ENCODE measurements around the gene TPM1. TPM values are rescaled to one million over a fixed set of nuclear protein-coding genes. Genes with fewer than 3 reads are reported as not detected.
A peak's percentile ranks its signal among the peaks of the same experiment; 100 is the strongest.

Gene TPM1
- total RNA-seq, 4 donors from 2014 or later: 5,599 to 7,718 (median 6,496) TPM

DNA sequence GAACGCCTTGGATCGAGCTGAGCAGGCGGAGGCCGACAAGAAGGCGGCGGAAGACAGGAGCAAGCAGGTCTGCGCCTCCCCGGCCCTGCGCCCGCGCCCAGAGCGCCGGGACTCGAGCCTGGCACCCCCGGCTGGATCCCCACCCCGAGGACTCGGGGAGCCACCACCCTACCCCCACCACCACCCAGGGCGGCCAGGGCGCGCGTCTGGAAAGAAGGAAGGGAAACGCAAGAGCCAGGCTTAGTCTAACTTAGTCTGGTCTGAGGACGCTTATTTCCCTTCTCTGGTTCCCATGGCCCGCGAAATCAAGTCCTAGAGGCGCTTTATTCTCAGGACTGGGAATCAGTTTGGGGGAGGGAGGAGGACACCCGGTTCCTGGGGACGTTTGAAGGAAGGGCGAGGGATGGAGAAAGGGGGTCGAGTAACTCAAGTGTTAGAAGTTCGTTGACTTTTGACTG, 359 bp downstream of the TPM1 start:
- H3K27me3 ChIP-seq: peaks cover 0 to 10% (median 4%) of the 10 kb centered on the region in 4 donors
- intact Hi-C loops (cut with DNase I): loop anchor here (2.0 to 10.0 kb wide), 3 partner anchors 142 to 258 kb away; no protein-coding TSS in a partner anchor
- TF ChIP-seq POLR2A (IDR thresholded peaks at IDR 0.05; ENCODE audit: low read depth) (no peak), EP300 (IDR thresholded peaks at IDR 0.05) (no peak), POLR2AphosphoS5 (IDR thresholded peaks at IDR 0.05) (no peak)
- TF ChIP-seq, protein P1, sequence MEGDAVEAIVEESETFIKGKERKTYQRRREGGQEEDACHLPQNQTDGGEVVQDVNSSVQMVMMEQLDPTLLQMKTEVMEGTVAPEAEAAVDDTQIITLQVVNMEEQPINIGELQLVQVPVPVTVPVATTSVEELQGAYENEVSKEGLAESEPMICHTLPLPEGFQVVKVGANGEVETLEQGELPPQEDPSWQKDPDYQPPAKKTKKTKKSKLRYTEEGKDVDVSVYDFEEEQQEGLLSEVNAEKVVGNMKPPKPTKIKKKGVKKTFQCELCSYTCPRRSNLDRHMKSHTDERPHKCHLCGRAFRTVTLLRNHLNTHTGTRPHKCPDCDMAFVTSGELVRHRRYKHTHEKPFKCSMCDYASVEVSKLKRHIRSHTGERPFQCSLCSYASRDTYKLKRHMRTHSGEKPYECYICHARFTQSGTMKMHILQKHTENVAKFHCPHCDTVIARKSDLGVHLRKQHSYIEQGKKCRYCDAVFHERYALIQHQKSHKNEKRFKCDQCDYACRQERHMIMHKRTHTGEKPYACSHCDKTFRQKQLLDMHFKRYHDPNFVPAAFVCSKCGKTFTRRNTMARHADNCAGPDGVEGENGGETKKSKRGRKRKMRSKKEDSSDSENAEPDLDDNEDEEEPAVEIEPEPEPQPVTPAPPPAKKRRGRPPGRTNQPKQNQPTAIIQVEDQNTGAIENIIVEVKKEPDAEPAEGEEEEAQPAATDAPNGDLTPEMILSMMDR (IDR thresholded peaks at IDR 0.05): no peak

DNA sequence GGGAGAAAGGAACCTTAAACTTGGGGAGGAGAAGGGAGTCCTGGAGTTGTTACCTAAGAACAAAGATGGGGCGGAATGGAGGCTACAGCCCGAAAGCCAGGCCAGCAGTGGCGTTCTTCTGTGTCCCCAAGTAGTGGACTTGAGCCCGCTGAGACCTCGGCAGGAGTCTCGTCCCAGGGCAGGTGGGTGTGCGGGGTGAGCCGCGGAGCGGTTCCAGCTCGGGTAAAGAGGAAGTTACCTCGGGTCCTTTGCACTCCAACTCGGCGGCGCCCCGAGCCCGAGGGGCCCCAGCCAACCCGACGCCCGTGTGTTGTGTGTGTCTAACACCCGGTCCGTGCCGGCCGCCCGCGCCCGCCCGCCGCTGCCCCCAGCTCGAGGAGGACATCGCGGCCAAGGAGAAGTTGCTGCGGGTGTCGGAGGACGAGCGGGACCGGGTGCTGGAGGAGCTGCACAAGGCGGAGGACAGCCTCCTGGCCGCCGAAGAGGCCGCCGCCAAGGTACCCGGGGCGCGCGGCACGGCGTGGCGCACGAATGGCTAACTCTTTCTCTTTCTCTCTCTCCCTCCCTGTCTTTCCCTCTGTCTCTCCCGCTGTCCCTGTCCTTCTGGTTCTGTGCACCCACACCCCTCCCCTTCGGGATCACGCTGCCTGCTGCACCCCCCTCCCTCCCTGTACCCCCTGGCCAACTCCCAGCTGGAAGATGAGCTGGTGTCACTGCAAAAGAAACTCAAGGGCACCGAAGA, 959 bp downstream of the TPM1 start:
- intact Hi-C loops (cut with DNase I): loop anchor here (2.0 to 10.0 kb wide), 3 partner anchors 143 to 259 kb away; no protein-coding TSS in a partner anchor

More for the DNA sequence above, 359 bp downstream of the TPM1 start:
- H3K9me3 ChIP-seq: no peaks in the 10 kb centered on the region
- peak overlapping the region; percentile 70 to 91 (median 82) for H3K4me3 ChIP-seq
- peaks cover 5 to 45% (median 27%) of the 10 kb centered on the region in 4 donors for H3K4me1 ChIP-seq
- no peak for DNase-seq (ENCODE audit: extremely low spot score)
- 0% methylated on average over 10 of the region's 31 CpGs for WGBS
- H3K27ac ChIP-seq (replicated peaks in 1 of 4): peak overlapping the region; percentile 93 to 97 (median 96)
- peaks cover 8 to 47% (median 32%) of the 10 kb centered on the region in 4 donors for H3K36me3 ChIP-seq

DNA sequence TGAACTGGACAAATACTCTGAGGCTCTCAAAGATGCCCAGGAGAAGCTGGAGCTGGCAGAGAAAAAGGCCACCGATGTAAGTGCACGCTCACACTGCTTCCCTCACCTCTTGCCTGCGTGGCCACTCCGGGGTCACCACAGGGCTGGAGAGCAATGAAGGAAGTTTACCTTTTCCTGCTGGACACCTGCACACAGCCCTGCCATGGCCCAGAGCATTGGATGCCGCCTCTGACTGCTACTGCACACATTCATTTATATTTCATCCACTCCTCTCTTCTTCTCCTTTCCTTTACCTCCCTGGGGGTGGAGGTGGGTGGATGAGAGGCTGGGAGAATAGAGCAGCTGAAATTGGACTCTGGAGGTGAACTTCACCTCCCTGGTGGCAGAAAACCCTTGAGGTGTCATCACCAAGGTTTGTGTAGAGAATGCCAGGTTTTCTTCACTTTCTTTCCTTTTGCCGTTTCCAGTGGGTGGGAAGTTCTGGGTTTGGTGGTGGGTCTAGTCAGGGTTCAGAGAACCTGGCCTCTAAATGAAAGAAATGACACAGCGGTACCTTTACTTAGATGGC, 1.6 kb downstream of the TPM1 start:
- TF ChIP-seq POLR2AphosphoS5 (IDR thresholded peaks at IDR 0.05): no peak
- TF ChIP-seq EP300 (IDR thresholded peaks at IDR 0.05): no peak
- TF ChIP-seq, protein P1 (IDR thresholded peaks at IDR 0.05): no peak
- TF ChIP-seq POLR2A (IDR thresholded peaks at IDR 0.05; ENCODE audit: low read depth): no peak
- WGBS: 24% methylated on average over 7 of the region's 7 CpGs
- intact Hi-C loops (cut with DNase I): loop anchor here (5.0 to 10.0 kb wide), 2 partner anchors 197 to 259 kb away; no protein-coding TSS in a partner anchor
- no peaks in the 10 kb centered on the region for H3K9me3 ChIP-seq
- peak overlapping the region; percentile 93 to 97 (median 96) for H3K27ac ChIP-seq (replicated peaks in 1 of 4)
- no peak for DNase-seq (ENCODE audit: extremely low spot score)
- H3K4me3 ChIP-seq: peak overlapping the region; percentile 70 to 91 (median 82)
- H3K27me3 ChIP-seq: peaks cover 0 to 12% (median 5%) of the 10 kb centered on the region in 4 donors
- H3K4me1 ChIP-seq: peaks cover 5 to 53% (median 32%) of the 10 kb centered on the region in 4 donors
- H3K36me3 ChIP-seq: peaks cover 8 to 58% (median 38%) of the 10 kb centered on the region in 4 donors

More for the DNA sequence above, 959 bp downstream of the TPM1 start:
- peak overlapping the region; percentile 70 to 91 (median 82) for H3K4me3 ChIP-seq
- peaks cover 8 to 52% (median 35%) of the 10 kb centered on the region in 4 donors for H3K36me3 ChIP-seq
- peak overlapping the region; percentile 93 to 97 (median 96) for H3K27ac ChIP-seq (replicated peaks in 1 of 4)
- 1% methylated on average over 42 of the region's 54 CpGs for WGBS
- DNase-seq (ENCODE audit: extremely low spot score): no peak
- H3K4me1 ChIP-seq: peaks cover 5 to 46% (median 27%) of the 10 kb centered on the region in 4 donors
- no peak for TF ChIP-seq EP300 (IDR thresholded peaks at IDR 0.05)
- peak in 1 of 2 donors; percentile 15 for TF ChIP-seq POLR2AphosphoS5 (IDR thresholded peaks at IDR 0.05)
- H3K9me3 ChIP-seq: no peaks in the 10 kb centered on the region
- peaks cover 0 to 12% (median 5%) of the 10 kb centered on the region in 4 donors for H3K27me3 ChIP-seq

DNA sequence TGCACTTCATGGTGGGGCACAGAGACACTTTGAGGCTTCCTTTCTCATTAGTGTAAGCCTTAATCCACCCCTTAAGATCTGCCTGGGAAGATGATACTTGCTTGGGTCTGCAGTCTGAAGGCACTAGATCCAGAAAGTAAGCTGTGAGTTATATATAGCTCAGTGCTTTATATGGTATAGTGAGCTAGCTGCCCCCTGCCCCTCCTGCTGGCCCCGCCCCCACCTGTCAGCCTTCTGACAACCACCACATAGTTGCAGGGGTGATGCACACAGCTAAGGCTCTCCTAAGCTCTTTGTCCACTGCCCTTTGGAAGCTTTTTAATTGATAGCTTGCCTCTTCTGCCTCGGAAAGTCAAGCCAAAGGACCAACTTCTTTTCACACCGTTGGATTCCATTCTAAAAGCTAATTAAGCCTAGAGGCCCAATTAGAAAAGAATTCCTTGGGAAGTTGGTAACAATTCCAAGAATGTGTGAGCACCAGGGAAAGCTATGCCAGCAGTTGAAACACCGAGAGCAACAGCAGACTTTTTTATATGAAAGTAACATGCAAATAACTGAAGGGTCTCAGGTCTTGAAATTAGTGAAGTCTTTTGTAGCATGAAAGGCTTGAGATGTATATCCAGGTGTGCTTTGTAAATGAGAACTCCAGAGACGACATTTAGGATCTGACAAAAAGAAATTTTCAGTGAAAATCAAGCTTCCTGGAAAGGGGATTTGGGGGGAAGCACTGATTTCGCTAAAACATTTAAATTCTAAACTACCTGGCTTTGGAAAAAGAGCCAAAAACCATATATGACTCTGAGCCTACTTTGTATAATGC, 2.3 kb downstream of the TPM1 start:
- Histone ChIP-seq H3K27me3 (peaks cover 0 to 12% (median 5%) of the 10 kb centered on the region in 4 donors), H3K9me3 (no peaks in the 10 kb centered on the region), H3K27ac (replicated peaks in 1 of 4) (peak overlapping the region; percentile 93 to 97 (median 96)), H3K4me1 (peaks cover 9 to 60% (median 39%) of the 10 kb centered on the region in 4 donors), H3K36me3 (peaks cover 8 to 59% (median 40%) of the 10 kb centered on the region in 4 donors), H3K4me3 (peak overlapping the region; percentile 70 to 91 (median 82))
- intact Hi-C loops (cut with DNase I): loop anchor here (5.0 to 10.0 kb wide), 3 partner anchors 47 to 260 kb away; no protein-coding TSS in a partner anchor
- TF ChIP-seq POLR2AphosphoS5 (IDR thresholded peaks at IDR 0.05) (peak in 1 of 2 donors; percentile 54), POLR2A (IDR thresholded peaks at IDR 0.05; ENCODE audit: low read depth) (peak; percentile 21)
- TF ChIP-seq, protein P1 (IDR thresholded peaks at IDR 0.05): no peak
- whole genome bisulfite sequencing: 40% methylated on average over 5 of the region's 6 CpGs
- no peak for DNase-seq (ENCODE audit: extremely low spot score)
